Measurements from ENCODE around the gene STPG1. TPM values are rescaled to one million over a fixed set of nuclear protein-coding genes. Genes with fewer than 3 reads are reported as not detected.

The STPG1 gene
- total RNA-seq, 4 donors from 2014 or later, result 1.0 to 11.5 (median 4.0) TPM

DNA sequence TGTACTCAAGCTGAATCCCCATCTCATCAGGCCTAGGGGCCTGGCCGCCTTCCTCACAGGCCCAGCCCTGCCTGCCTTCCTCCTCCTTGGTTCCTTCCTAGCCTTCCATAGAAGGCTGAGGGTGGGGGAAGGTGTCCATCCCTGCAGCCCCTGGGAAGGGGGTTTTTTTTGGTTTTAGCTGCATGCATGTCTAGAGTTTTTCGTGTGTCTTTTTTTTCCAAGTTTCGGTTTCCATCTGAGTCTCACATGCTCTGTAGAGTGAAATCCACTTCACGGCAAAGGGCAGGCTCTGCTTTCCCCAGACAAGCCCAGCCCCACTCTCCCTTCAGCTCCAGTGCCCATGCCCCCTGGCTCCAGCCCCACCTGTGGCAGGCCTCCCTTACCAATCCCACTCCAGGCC is 62.3 kb downstream of the STPG1 start:
- no peak overlapping the region for H3K4me3 ChIP-seq
- no peak overlapping the region for H3K27ac ChIP-seq
- no peaks in the 10 kb centered on the region for H3K36me3 ChIP-seq
- TF ChIP-seq POLR2A (IDR thresholded peaks at IDR 0.05), result no peak
- TF ChIP-seq, protein P1, sequence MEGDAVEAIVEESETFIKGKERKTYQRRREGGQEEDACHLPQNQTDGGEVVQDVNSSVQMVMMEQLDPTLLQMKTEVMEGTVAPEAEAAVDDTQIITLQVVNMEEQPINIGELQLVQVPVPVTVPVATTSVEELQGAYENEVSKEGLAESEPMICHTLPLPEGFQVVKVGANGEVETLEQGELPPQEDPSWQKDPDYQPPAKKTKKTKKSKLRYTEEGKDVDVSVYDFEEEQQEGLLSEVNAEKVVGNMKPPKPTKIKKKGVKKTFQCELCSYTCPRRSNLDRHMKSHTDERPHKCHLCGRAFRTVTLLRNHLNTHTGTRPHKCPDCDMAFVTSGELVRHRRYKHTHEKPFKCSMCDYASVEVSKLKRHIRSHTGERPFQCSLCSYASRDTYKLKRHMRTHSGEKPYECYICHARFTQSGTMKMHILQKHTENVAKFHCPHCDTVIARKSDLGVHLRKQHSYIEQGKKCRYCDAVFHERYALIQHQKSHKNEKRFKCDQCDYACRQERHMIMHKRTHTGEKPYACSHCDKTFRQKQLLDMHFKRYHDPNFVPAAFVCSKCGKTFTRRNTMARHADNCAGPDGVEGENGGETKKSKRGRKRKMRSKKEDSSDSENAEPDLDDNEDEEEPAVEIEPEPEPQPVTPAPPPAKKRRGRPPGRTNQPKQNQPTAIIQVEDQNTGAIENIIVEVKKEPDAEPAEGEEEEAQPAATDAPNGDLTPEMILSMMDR (IDR thresholded peaks at IDR 0.05), result no peak
- H3K9me3 ChIP-seq, result no peaks in the 10 kb centered on the region
- H3K4me1 ChIP-seq, result no peaks in the 10 kb centered on the region
- no peaks in the 10 kb centered on the region for H3K27me3 ChIP-seq
- intact Hi-C loops (cut with DNase I; ENCODE audit: low total_unique reads), result no loop called here
- DNase-seq, result no peak

DNA sequence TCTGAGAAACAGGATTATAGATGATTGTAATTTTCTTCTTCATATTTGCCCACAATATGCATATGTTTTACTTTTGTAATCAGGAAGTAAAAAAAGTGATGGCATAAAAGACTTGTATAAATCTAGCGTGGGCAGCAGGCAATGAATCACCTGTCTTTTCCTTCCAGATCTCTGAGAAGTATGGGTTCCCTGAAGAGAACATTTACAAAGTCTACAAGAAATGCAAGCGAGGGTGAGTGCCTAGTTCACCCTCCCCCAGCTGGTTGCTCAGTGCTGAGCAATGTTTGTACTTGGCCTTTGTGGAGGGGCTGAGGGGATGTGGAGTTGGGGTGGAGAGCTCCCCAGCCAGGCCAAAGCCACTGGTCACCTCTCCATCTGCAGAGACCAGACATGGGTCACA is 63.7 kb downstream of the STPG1 start:
- no peaks in the 10 kb centered on the region for H3K27me3 ChIP-seq
- DNase-seq, result no peak
- no peaks in the 10 kb centered on the region for H3K9me3 ChIP-seq
- H3K4me1 ChIP-seq, result no peaks in the 10 kb centered on the region
- no peak overlapping the region for H3K27ac ChIP-seq
- TF ChIP-seq, protein P1 (IDR thresholded peaks at IDR 0.05), result no peak
- TF ChIP-seq POLR2A (IDR thresholded peaks at IDR 0.05), result no peak
- no peak overlapping the region for H3K4me3 ChIP-seq
- intact Hi-C loops (cut with DNase I; ENCODE audit: low total_unique reads), result no loop called here
- H3K36me3 ChIP-seq, result no peaks in the 10 kb centered on the region

DNA sequence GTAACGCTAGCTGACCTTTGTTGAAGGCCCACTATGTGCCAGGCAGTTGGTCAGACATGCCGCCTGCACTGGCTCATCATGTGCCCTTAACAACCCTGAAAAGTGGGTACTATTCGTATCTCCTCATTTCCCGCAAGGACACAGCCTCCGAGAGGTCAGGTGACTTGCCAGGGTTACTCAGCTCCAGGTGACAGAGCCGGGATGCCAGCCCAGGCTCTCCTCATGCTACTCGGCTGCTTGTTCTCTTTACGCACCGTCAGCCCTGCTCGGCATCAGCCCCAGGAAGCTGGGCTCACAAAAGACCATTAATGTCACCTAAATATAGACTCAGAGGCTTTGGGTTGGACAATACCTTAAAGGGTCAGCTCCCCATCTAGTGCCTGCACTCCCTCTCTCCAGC is 65.4 kb downstream of the STPG1 start:
- no peak overlapping the region for H3K4me3 ChIP-seq
- intact Hi-C loops (cut with DNase I; ENCODE audit: low total_unique reads), result no loop called here
- no peak for TF ChIP-seq POLR2A (IDR thresholded peaks at IDR 0.05)
- TF ChIP-seq, protein P1 (IDR thresholded peaks at IDR 0.05), result no peak
- H3K4me1 ChIP-seq, result no peaks in the 10 kb centered on the region
- H3K36me3 ChIP-seq, result no peaks in the 10 kb centered on the region
- no peak overlapping the region for H3K27ac ChIP-seq
- DNase-seq, result no peak
- no peaks in the 10 kb centered on the region for H3K9me3 ChIP-seq
- no peaks in the 10 kb centered on the region for H3K27me3 ChIP-seq

DNA sequence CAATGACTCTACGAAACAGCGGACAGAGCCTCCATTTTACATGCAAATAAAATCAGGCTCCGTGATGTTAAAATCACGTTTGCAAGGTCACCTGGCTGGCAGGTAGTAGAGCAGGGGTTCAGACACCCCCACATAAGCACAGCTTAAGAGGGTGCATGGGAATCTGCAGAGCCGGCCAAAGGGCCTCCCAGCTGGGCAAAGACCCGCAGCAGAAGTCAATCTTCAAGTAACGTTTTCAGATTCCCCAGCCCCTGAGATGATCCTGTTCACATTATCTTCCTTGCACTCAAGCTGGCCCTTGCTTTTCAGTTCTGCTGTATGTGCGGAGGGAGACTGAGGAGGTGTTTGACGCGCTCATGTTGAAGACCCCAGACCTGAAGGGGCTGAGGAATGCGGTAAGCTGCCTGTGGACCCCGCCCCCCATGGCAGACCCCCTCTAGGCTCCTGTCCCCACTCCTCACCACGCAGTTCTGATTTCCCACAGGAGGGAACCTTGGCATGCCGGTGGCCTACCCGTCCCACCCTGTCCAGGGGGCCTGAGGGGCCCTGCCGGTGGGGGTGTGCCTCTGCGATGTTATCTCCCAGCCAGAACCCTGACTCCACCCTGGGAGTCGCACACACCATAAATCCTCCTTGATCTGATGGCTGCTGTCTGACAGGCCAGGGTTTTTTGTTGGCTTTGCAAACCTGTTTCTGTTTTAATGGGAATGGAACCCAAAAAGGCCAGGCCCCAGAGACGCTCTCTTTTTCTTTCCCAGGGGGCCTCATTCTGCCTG is 66.2 kb downstream of the STPG1 start:
- Histone ChIP-seq H3K27ac (no peak overlapping the region), H3K36me3 (no peaks in the 10 kb centered on the region), H3K9me3 (no peaks in the 10 kb centered on the region), H3K27me3 (no peaks in the 10 kb centered on the region), H3K4me1 (no peaks in the 10 kb centered on the region), H3K4me3 (no peak overlapping the region)
- intact Hi-C loops (cut with DNase I; ENCODE audit: low total_unique reads), result no loop called here
- no peak for DNase-seq
- no peak for TF ChIP-seq POLR2A (IDR thresholded peaks at IDR 0.05)
- TF ChIP-seq, protein P1 (IDR thresholded peaks at IDR 0.05), result no peak

DNA sequence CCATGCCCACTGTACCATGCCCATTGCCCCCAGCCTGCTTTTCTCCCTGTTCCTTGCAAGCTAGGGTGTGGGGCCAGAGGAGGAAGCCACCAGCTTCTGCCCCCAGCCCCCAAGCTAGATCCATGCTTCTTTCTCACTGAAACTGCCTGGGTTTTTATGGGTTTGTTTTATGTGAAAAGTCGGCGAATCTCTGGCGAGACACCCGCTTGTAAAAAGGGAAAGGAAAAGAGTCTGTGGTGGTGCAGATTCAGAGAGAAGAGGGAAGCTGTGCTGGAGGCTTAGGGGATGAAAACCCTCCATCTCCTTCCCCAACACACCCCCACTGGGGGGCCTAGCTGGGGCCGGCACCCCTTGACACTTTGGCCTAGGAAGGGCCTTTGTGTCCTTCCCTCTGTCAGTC is 68.2 kb downstream of the STPG1 start:
- H3K36me3 ChIP-seq, result no peaks in the 10 kb centered on the region
- H3K27me3 ChIP-seq, result no peaks in the 10 kb centered on the region
- no peaks in the 10 kb centered on the region for H3K4me1 ChIP-seq
- intact Hi-C loops (cut with DNase I; ENCODE audit: low total_unique reads), result no loop called here
- no peak for DNase-seq
- TF ChIP-seq, protein P1 (IDR thresholded peaks at IDR 0.05), result no peak
- no peak for TF ChIP-seq POLR2A (IDR thresholded peaks at IDR 0.05)
- H3K4me3 ChIP-seq, result no peak overlapping the region
- H3K9me3 ChIP-seq, result no peaks in the 10 kb centered on the region
- H3K27ac ChIP-seq, result no peak overlapping the region
